ENCODE data around the gene VWA5B1.

GRCh38 chr1:20325407-20325843 is 34.8 kb downstream of the VWA5B1 start:
- TF ChIP-seq CTCF (IDR thresholded peaks at IDR 0.05): no peak
- TF ChIP-seq POLR2A (IDR thresholded peaks at IDR 0.05): no peak

All from uterus (tissue), 2 donors.